ENCODE results near the gene OR52E1. TPM values are rescaled to one million over a fixed set of nuclear protein-coding genes. Genes with fewer than 3 reads are reported as not detected.

The OR52E1 gene
- total and polyA plus RNA-seq, 3 donors from 2014 or later: not detected

- intact Hi-C loops (cut with DNase I; ENCODE audit: low total_unique reads): no loop called here
- H3K9me3 ChIP-seq: no peaks in the 10 kb centered on the region
- H3K4me1 ChIP-seq: no peaks in the 10 kb centered on the region
- H3K36me3 ChIP-seq (ENCODE audit: low read depth, missing control alignments): no peaks in the 10 kb centered on the region
- no peak for DNase-seq
- WGBS, 2 donors: 81 to 90% methylated on average over 1 of the region's 1 CpG
- no peaks in the 10 kb centered on the region for H3K27me3 ChIP-seq
- H3K27ac ChIP-seq: no peak overlapping the region
- TF ChIP-seq CTCF (IDR thresholded peaks at IDR 0.05): no peak
- TF ChIP-seq POLR2A (IDR thresholded peaks at IDR 0.05): no peak
- no peak overlapping the region for H3K4me3 ChIP-seq
These were observed 49.5 kb downstream of the OR52E1 start for GRCh38 chr11:5118893-5119292.

Other genes starting within 250 kb of the OR52E1 start
- not detected for gene OR51F2, start 248.3 kb upstream of the OR52E1 start, total RNA-seq
- not detected for gene OR51F2, start 248.3 kb upstream of the OR52E1 start, polyA plus RNA-seq (ENCODE audit: insufficient read depth, low read depth, low replicate concordance)
- gene OR51S1, start 220.4 kb upstream of the OR52E1 start, total RNA-seq: under 1 TPM in 1 of 2 donors, not detected in 1; 0.31 TPM
- gene OR51S1, start 220.4 kb upstream of the OR52E1 start, polyA plus RNA-seq (ENCODE audit: insufficient read depth, low read depth, low replicate concordance): not detected
- gene OR51T1, start 187.7 kb upstream of the OR52E1 start, total RNA-seq: not detected
- not detected for gene OR51T1, start 187.7 kb upstream of the OR52E1 start, polyA plus RNA-seq (ENCODE audit: insufficient read depth, low read depth, low replicate concordance)
- under 1 TPM; 0.24 to 0.62 TPM for gene OR51A7, start 165.8 kb upstream of the OR52E1 start, total RNA-seq
- not detected for gene OR51A7, start 165.8 kb upstream of the OR52E1 start, polyA plus RNA-seq (ENCODE audit: insufficient read depth, low read depth, low replicate concordance)
- not detected for gene OR51G2, start 150.2 kb upstream of the OR52E1 start, total RNA-seq
- not detected for gene OR51G2, start 150.2 kb upstream of the OR52E1 start, polyA plus RNA-seq (ENCODE audit: insufficient read depth, low read depth, low replicate concordance)
- gene OR51G1, start 145.2 kb upstream of the OR52E1 start, total RNA-seq: not detected
- gene OR51G1, start 145.2 kb upstream of the OR52E1 start, polyA plus RNA-seq (ENCODE audit: insufficient read depth, low read depth, low replicate concordance): not detected
- not detected for gene OR51A4, start 122.0 kb upstream of the OR52E1 start, total RNA-seq
- gene OR51A4, start 122.0 kb upstream of the OR52E1 start, polyA plus RNA-seq (ENCODE audit: insufficient read depth, low read depth, low replicate concordance): not detected
- not detected for gene OR51A2, start 113.9 kb upstream of the OR52E1 start, total RNA-seq
- not detected for gene OR51A2, start 113.9 kb upstream of the OR52E1 start, polyA plus RNA-seq (ENCODE audit: insufficient read depth, low read depth, low replicate concordance)
- not detected for gene OR51L1, start 74.7 kb upstream of the OR52E1 start, total RNA-seq
- not detected for gene OR51L1, start 74.7 kb upstream of the OR52E1 start, polyA plus RNA-seq (ENCODE audit: insufficient read depth, low read depth, low replicate concordance)
- not detected for gene OR52J3, start 23.0 kb upstream of the OR52E1 start, total RNA-seq
- not detected for gene OR52J3, start 23.0 kb upstream of the OR52E1 start, polyA plus RNA-seq (ENCODE audit: insufficient read depth, low read depth, low replicate concordance)
- gene OR52E2, start 9.9 kb upstream of the OR52E1 start, total RNA-seq: under 1 TPM in 1 of 2 donors, not detected in 1; 0.37 TPM
- not detected for gene OR52E2, start 9.9 kb upstream of the OR52E1 start, polyA plus RNA-seq (ENCODE audit: insufficient read depth, low read depth, low replicate concordance)
- gene OR52A5, start 68.8 kb downstream of the OR52E1 start, total RNA-seq: under 1 TPM; 0.37 to 0.55 TPM
- gene OR52A5, start 68.8 kb downstream of the OR52E1 start, polyA plus RNA-seq (ENCODE audit: insufficient read depth, low read depth, low replicate concordance): not detected
- gene OR52A1, start 85.2 kb downstream of the OR52E1 start, total RNA-seq: under 1 TPM; 0.19 to 0.47 TPM
- gene OR52A1, start 85.2 kb downstream of the OR52E1 start, polyA plus RNA-seq (ENCODE audit: insufficient read depth, low read depth, low replicate concordance): not detected
- gene OR51V1, start 131.1 kb downstream of the OR52E1 start, total RNA-seq: not detected
- gene OR51V1, start 131.1 kb downstream of the OR52E1 start, polyA plus RNA-seq (ENCODE audit: insufficient read depth, low read depth, low replicate concordance): not detected
- gene HBB, start 157.5 kb downstream of the OR52E1 start, total RNA-seq: 10 to 100 TPM in 1 of 2 donors, not detected in 1; 11.8 TPM
- gene HBB, start 157.5 kb downstream of the OR52E1 start, polyA plus RNA-seq (ENCODE audit: insufficient read depth, low read depth, low replicate concordance): 55.6 TPM
- gene HBD, start 164.9 kb downstream of the OR52E1 start, total RNA-seq: not detected
- gene HBD, start 164.9 kb downstream of the OR52E1 start, polyA plus RNA-seq (ENCODE audit: insufficient read depth, low read depth, low replicate concordance): not detected
- not detected for gene HBG1, start 180.3 kb downstream of the OR52E1 start, total RNA-seq
- not detected for gene HBG1, start 180.3 kb downstream of the OR52E1 start, polyA plus RNA-seq (ENCODE audit: insufficient read depth, low read depth, low replicate concordance)
- not detected for gene HBG2, start 185.2 kb downstream of the OR52E1 start, total RNA-seq
- gene HBG2, start 185.2 kb downstream of the OR52E1 start, polyA plus RNA-seq (ENCODE audit: insufficient read depth, low read depth, low replicate concordance): not detected
- gene HBE1, start 200.4 kb downstream of the OR52E1 start, total RNA-seq: under 1 TPM in 1 of 2 donors, not detected in 1; 0.87 TPM
- gene HBE1, start 200.4 kb downstream of the OR52E1 start, polyA plus RNA-seq (ENCODE audit: insufficient read depth, low read depth, low replicate concordance): not detected
- gene OR51B4, start 232.4 kb downstream of the OR52E1 start, total RNA-seq: under 1 TPM in 1 of 2 donors, not detected in 1; 0.74 TPM
- not detected for gene OR51B4, start 232.4 kb downstream of the OR52E1 start, polyA plus RNA-seq (ENCODE audit: insufficient read depth, low read depth, low replicate concordance)